Measurements from ENCODE around the gene NPAS2. TPM values are rescaled to one million over a fixed set of nuclear protein-coding genes. Genes with fewer than 3 reads are reported as not detected.

Gene NPAS2
- total and polyA plus RNA-seq, 2 of the 8 experiments (the other 6 are each of a cell fraction or from before 2014, with no cell fraction given), result 1.8 to 1.9 TPM

DNA sequence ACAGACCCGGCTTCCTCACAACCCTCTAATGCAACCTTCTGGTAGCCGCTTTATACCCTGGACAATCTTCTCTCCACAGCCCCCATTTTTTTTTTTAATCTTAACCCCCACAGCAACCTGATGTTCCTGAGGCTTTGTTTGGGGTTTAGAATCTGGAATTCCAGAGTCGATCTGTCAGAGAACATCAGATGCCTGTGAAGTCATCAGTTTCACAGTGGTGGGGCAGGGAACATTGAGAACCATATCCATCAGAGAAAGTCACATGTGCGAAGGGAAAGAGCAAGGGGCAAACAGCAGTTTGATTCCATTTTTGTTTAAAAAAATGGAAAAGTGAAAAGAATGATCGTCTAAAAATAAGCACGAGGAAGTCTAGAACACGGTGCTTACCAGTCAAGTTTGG is 20.6 kb downstream of the NPAS2 start:
- Histone ChIP-seq H4K20me1 (replicated peaks in 1 of 2; ENCODE audit: control insufficient read depth in 1 of 2, insufficient read depth in 2 of 2, low read length in 2 of 2) (no peaks in the 10 kb centered on the region), H3K4me1 (replicated peaks in 1 of 4; ENCODE audit: control insufficient read depth in 3 of 4, insufficient read depth in 4 of 4, low read length in 3 of 4) (no peaks in the 10 kb centered on the region), H2AFZ (ENCODE audit: low read length) (no peak overlapping the region), H3K4ac (replicated peaks; ENCODE audit: insufficient read length, low read depth, low read length) (no peak overlapping the region), H3K23me2 (ENCODE audit: low read depth, low read length) (no peaks in the 10 kb centered on the region), H3K9me3 (ENCODE audit: insufficient read depth in 2 of 2, low read depth in 1 of 2, low read length in 1 of 2) (no peaks in the 10 kb centered on the region), H3K36me3 (ENCODE audit: control insufficient read depth in 2 of 4, insufficient read depth in 4 of 4, low read length in 3 of 4) (no peaks in the 10 kb centered on the region), H3K79me2 (ENCODE audit: control insufficient read depth in 1 of 2, insufficient read depth in 2 of 2, low read length in 2 of 2) (no peaks in the 10 kb centered on the region), H3K14ac (ENCODE audit: insufficient read length) (no peak overlapping the region), H3K27me3 (replicated peaks in 1 of 4; ENCODE audit: control insufficient read depth in 3 of 4, extremely low read depth in 1 of 4, insufficient read depth in 3 of 4, low read length in 3 of 4) (no peaks in the 10 kb centered on the region), H3K9ac (replicated peaks in 1 of 4; ENCODE audit: extremely low read depth in 1 of 4, low read depth in 3 of 4, low read length in 3 of 4) (no peak overlapping the region), H3K27ac (ENCODE audit: low read depth, low read length) (no peak overlapping the region), H3K79me1 (ENCODE audit: low read depth, low read length) (no peaks in the 10 kb centered on the region), H4K91ac (replicated peaks; ENCODE audit: insufficient read length, low read length) (no peak overlapping the region), H3K4me2 (ENCODE audit: insufficient read depth in 1 of 2, low read depth in 2 of 2, low read length in 2 of 2) (no peak overlapping the region), H2BK120ac (replicated peaks; ENCODE audit: low read depth, low read length) (no peak overlapping the region), H3K18ac (ENCODE audit: extremely low read depth, low read length) (no peak overlapping the region), H3K4me3 (ENCODE audit: extremely low read depth in 1 of 4, insufficient read depth in 2 of 4, low read depth in 3 of 4, low read length in 4 of 4) (no peak overlapping the region), H4K8ac (ENCODE audit: extremely low read depth, insufficient read depth, low read length) (no peak overlapping the region), H2BK20ac (ENCODE audit: low read length) (no peak overlapping the region), H2BK5ac (ENCODE audit: low read depth, low read length) (no peak overlapping the region), H2AK5ac (ENCODE audit: low read depth, low read length) (no peak overlapping the region), H3K23ac (ENCODE audit: insufficient read length) (no peak overlapping the region), H4K5ac (ENCODE audit: insufficient read length, low read depth, low read length) (no peak overlapping the region), H2BK12ac (ENCODE audit: low read depth, low read length) (no peak overlapping the region), H3K56ac (replicated peaks; ENCODE audit: insufficient read length, low read depth, low read length) (no peak overlapping the region), H2BK15ac (ENCODE audit: low read length) (no peak overlapping the region)
- WGBS, 2 experiments (ENCODE audit: extremely low coverage in 1 of 2, insufficient coverage in 1 of 2, insufficient read length in 1 of 2, insufficient replicate concordance in 2 of 2, low coverage in 1 of 2, low lambda C conversion rate in 2 of 2, missing lambda C conversion rate in 1 of 2), result 88% methylated on average over 7 of the region's 7 CpGs; no CpG with 5 or more reads in 1 of the 2 experiments
- CTCF ChIA-PET (ENCODE audit: partially characterized antibody), result no interaction called here
- TF ChIP-seq CBX8 (IDR thresholded peaks at IDR 0.05; ENCODE audit: borderline replicate concordance, low read depth, low read length) (no peak), FOSL1 (IDR thresholded peaks at IDR 0.05; ENCODE audit: insufficient read depth, low read depth, low read length) (no peak), ZNF274 (IDR thresholded peaks at IDR 0.05; ENCODE audit: borderline replicate concordance, extremely low read depth, low read length) (no peak), TBP (IDR thresholded peaks at IDR 0.05; ENCODE audit: low read depth, low read length) (no peak), NANOG (IDR thresholded peaks at IDR 0.05; ENCODE audit: insufficient read depth, low read depth, low read length, poor library complexity, severe bottlenecking) (no peak), BCL11A (IDR thresholded peaks at IDR 0.05; ENCODE audit: low read depth in 2 of 2, low read length in 2 of 2) (no peak)
- POLR2A ChIA-PET (ENCODE audit: partially characterized antibody), result no interaction called here
- DNase-seq (ENCODE audit: low read depth in 1 of 2, low spot score in 2 of 2) (no peak), FAIRE-seq (no peak)

All from H1 (cell line).